Measurements from ENCODE around the gene MPIG6B.

DNA sequence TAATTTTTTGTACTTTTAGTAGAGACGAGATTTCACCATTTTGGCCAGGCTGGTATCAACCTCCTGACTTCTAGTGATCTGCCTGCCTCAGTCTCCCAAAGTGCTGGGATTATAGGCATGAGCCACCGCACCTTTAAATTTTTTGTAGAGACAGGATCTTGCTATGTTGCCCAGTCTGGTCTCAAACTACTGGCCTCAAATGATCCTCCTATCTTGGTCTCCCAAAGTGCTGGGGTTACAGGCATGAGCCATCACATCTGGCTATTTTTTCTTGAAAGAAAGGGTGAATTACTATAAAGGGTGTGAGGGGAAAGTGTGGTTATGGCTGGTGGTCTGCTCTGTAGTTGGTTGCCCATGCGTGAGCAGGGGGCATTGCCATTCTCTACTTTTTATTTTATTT is 14.9 kb upstream of the MPIG6B start:
- TF ChIP-seq, protein P1, sequence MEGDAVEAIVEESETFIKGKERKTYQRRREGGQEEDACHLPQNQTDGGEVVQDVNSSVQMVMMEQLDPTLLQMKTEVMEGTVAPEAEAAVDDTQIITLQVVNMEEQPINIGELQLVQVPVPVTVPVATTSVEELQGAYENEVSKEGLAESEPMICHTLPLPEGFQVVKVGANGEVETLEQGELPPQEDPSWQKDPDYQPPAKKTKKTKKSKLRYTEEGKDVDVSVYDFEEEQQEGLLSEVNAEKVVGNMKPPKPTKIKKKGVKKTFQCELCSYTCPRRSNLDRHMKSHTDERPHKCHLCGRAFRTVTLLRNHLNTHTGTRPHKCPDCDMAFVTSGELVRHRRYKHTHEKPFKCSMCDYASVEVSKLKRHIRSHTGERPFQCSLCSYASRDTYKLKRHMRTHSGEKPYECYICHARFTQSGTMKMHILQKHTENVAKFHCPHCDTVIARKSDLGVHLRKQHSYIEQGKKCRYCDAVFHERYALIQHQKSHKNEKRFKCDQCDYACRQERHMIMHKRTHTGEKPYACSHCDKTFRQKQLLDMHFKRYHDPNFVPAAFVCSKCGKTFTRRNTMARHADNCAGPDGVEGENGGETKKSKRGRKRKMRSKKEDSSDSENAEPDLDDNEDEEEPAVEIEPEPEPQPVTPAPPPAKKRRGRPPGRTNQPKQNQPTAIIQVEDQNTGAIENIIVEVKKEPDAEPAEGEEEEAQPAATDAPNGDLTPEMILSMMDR (IDR thresholded peaks at IDR 0.05): no peak
- no peak for TF ChIP-seq EP300 (IDR thresholded peaks at IDR 0.05)
- TF ChIP-seq POLR2A (IDR thresholded peaks at IDR 0.05): no peak

All from tibial nerve (tissue), 4 donors.